Glutamatergic neuron (in vitro differentiated cells): ENCODE measurements around the gene AMH. TPM values are rescaled to one million over a fixed set of nuclear protein-coding genes. Genes with fewer than 3 reads are reported as not detected.

Source experiments
- DNase-seq: peaks from one replicate; pipeline ENCODE4 v3.0.0; 2022
- H3K27ac Mint-ChIP-seq: one replicate; pipeline ENCODE4 v1.8.0; 2020; ENCODE audit warnings: mild to moderate bottlenecking, mixed read lengths, inconsistent platforms; ENCODE audit not compliant: unreplicated experiment
- H3K27me3 Mint-ChIP-seq: one replicate; pipeline ENCODE4 v1.8.0; 2020; ENCODE audit warnings: mild to moderate bottlenecking, moderate library complexity, mixed read lengths, inconsistent platforms; ENCODE audit not compliant: unreplicated experiment
- H3K36me3 Mint-ChIP-seq: one replicate; pipeline ENCODE4 v1.8.0; 2020; ENCODE audit warnings: mild to moderate bottlenecking, mixed read lengths, inconsistent platforms; ENCODE audit not compliant: unreplicated experiment
- H3K4me1 Mint-ChIP-seq: one replicate; pipeline ENCODE4 v1.8.0; 2020; ENCODE audit warnings: mild to moderate bottlenecking, low read depth, mixed read lengths, inconsistent platforms; ENCODE audit not compliant: unreplicated experiment
- H3K4me3 Mint-ChIP-seq: one replicate; pipeline ENCODE4 v1.8.0; 2020; ENCODE audit warnings: mild to moderate bottlenecking, mixed read lengths, inconsistent platforms; ENCODE audit not compliant: unreplicated experiment
- H3K9me3 Mint-ChIP-seq: one replicate; pipeline ENCODE4 v1.8.0; 2020; ENCODE audit warnings: mild to moderate bottlenecking, moderate library complexity, mixed read lengths, inconsistent platforms; ENCODE audit not compliant: unreplicated experiment
- CTCF ChIP-seq: fragments of 200-600 bp; sonication (generic); IDR thresholded peaks from one replicate; pipeline ENCODE4 v1.5.0; 2021; ENCODE audit not compliant: partially characterized antibody, unreplicated experiment
- total RNA-seq: library from RNA; stranded (reverse); fragmentation: NEBNext Ultra II Directional; extraction: Animal tissue kit (Norgen Biotek cat#: 25700); gene quantifications from one replicate; pipeline ENCODE4 v1.2.1, GENCODE V29; 2021; ENCODE audit not compliant: unreplicated experiment

AMH gene
- total RNA-seq, 1 donor from 2014 or later, result 11.0 TPM

GRCh38 chr19:2253106-2254063 lies 4.3 kb downstream of the AMH start:
- peak; percentile 18 for TF ChIP-seq CTCF
- Mint-ChIP-seq H3K27me3 (peaks cover 3% of the 10 kb centered on the region), H3K36me3 (no peaks in the 10 kb centered on the region), H3K9me3 (peaks cover 1% of the 10 kb centered on the region), H3K4me3 (peak overlapping the region; percentile 70), H3K27ac (no peak overlapping the region), H3K4me1 (peaks cover 1% of the 10 kb centered on the region)
- peak; percentile 37 for DNase-seq

GRCh38 chr19:2254064-2254872 lies 5.1 kb downstream of the AMH start:
- peak overlapping the region; percentile 70 for H3K4me3 Mint-ChIP-seq
- DNase-seq, result peak; percentile 79
- H3K36me3 Mint-ChIP-seq, result no peaks in the 10 kb centered on the region
- peaks cover 4% of the 10 kb centered on the region for H3K27me3 Mint-ChIP-seq
- peaks cover 1% of the 10 kb centered on the region for H3K4me1 Mint-ChIP-seq
- peak; percentile 34 for TF ChIP-seq CTCF
- H3K9me3 Mint-ChIP-seq, result peaks cover 1% of the 10 kb centered on the region
- H3K27ac Mint-ChIP-seq, result no peak overlapping the region

DNA sequence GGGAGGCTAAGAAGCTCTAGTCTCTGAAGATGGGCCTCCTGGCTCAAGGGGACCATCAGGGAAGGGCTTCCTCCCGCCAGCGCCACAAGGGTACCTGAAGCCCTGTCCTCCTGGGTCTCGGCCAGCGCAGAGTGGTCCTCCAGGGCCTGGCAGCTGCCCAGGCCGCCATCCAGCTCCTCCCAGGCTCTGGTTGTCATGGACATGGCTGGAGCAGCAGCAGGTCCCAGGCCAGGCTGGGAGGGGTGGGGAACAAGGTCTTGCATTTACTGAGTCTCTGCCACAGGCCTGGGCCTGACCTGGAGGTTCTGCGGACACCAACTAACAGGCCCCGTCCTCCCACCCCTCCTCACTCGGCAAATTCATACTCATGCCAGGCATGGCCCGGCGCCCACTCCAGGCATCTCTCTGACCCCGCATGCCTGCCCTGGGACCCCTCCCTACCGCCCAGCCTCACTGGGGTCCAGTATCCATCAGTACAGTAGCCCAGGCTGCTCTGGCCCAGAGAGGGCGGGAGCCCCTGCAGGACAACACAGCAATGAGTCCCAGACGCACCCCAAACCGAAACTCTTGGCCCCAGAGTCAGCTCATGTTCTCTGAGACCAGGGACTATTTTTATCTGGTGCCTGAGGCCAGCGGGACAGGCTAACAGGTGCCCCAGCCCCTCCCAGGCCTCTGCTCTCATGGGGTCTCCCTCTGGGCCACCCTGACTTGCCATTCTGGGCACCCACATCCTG lies 6.2 kb downstream of the AMH start:
- Mint-ChIP-seq H3K27me3 (peaks cover 5% of the 10 kb centered on the region), H3K27ac (no peak overlapping the region), H3K4me1 (peaks cover 1% of the 10 kb centered on the region), H3K9me3 (peaks cover 1% of the 10 kb centered on the region), H3K36me3 (no peaks in the 10 kb centered on the region), H3K4me3 (no peak overlapping the region)
- DNase-seq, result peak; percentile 12
- no peak for TF ChIP-seq CTCF

GRCh38 chr19:2255982-2256685 lies 7.0 kb downstream of the AMH start, which contains the start of gene JSRP1:
JSRP1 (minus strand) TSS chr19:2256417; CDS start chr19:2255314, 1,103 bp downstream.
- no peak within 1 kb of the TSS for H3K27ac Mint-ChIP-seq
- no peak for TF ChIP-seq CTCF
- peak; percentile 18 for DNase-seq
- peaks cover 4% of the 10 kb centered on the region for H3K9me3 Mint-ChIP-seq
- H3K4me1 Mint-ChIP-seq, result peaks cover 1% of the 10 kb centered on the region
- H3K4me3 Mint-ChIP-seq, result no peak within 1 kb of the TSS
- H3K27me3 Mint-ChIP-seq, result peaks cover 5% of the 10 kb centered on the region
- H3K36me3 Mint-ChIP-seq, result no peaks in the 10 kb centered on the region
